Activated CD8-positive, alpha-beta T cell treated with anti-CD3 and anti-CD28 coated beads for 36 hours (primary cell): ENCODE data around the gene EXOSC2. TPM values are rescaled to one million over a fixed set of nuclear protein-coding genes. Genes with fewer than 3 reads are reported as not detected.

ENCODE experiments used
- ATAC-seq: fragments of 200-7000 bp; cut with Tn5 transposase; one replicate; pipeline ENCODE4 v1.10.0; 2021; ENCODE audit warnings: mild to moderate bottlenecking, moderate library complexity
- CTCF ChIA-PET: fragments of 350-600 bp; sonication (Branson Sonifier 250); formaldehyde crosslinking; loops from one replicate; lab custom pipeline; 2021; ENCODE audit warnings: antibody characterized with exemption; lab: Charles Lee
- POLR2A ChIA-PET: fragments of 350-600 bp; sonication (Branson Sonifier 250); formaldehyde crosslinking; loops from one replicate; lab custom pipeline; 2021; ENCODE audit warnings: antibody characterized with exemption; lab: Charles Lee
- DNase-seq: peaks from one replicate; pipeline ENCODE4 v3.0.0-alpha.2; 2020
- H3K27ac Mint-ChIP-seq: one replicate; pipeline ENCODE4 v1.8.0; 2021; ENCODE audit warnings: mild to moderate bottlenecking, mixed read lengths
- H3K27me3 Mint-ChIP-seq: one replicate; pipeline ENCODE4 v1.8.0; 2021; ENCODE audit warnings: mixed read lengths
- H3K36me3 Mint-ChIP-seq: one replicate; pipeline ENCODE4 v1.8.0; 2021; ENCODE audit warnings: low read depth, mixed read lengths
- H3K4me1 Mint-ChIP-seq: one replicate; pipeline ENCODE4 v1.8.0; 2021; ENCODE audit warnings: low read depth, mixed read lengths
- H3K4me3 Mint-ChIP-seq: one replicate; pipeline ENCODE4 v1.8.0; 2021; ENCODE audit warnings: mild to moderate bottlenecking, moderate library complexity, mixed read lengths
- H3K9me3 Mint-ChIP-seq: one replicate; pipeline ENCODE4 v1.8.0; 2021; ENCODE audit warnings: mixed read lengths
- CTCF ChIP-seq: fragments of 200-600 bp; IDR thresholded peaks from one replicate; pipeline ENCODE4 v1.8.0; 2022; ENCODE audit warnings: antibody characterized with exemption, mild to moderate bottlenecking
- intact Hi-C: fragments of 100-400 bp; cut with micrococcal nuclease; formaldehyde crosslinking; loops from one replicate; pipeline ENCODE4 v1.10.0; 2022
- total RNA-seq, 2 experiments: library from RNA; stranded (reverse); gene quantifications; one replicate each; pipeline ENCODE4 v1.2.3, GENCODE V29; 2021

The EXOSC2 gene
- total RNA-seq, 2 experiments from 2014 or later = 82.1 to 82.5 TPM

DNA sequence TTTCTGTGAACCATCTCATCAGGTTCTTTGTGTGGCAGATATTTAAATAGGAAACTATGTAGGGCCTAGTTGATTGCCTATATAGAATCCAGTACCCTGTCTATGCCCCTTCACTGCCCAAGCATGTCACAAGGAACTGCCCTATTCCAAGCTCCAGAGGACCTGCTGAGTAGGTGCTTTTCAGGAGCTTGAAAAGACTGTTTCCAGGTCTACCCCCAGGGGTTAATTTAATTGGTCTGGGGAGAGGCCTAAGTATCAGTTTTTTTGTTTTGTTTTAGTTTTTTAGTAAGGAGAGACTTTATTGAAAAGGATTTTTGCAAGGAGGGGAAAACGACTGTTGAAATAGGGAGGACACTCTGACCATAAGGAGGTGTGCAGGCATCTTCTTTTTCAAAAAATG is 43.3 kb downstream of the EXOSC2 start:
- ChIA-PET CTCF (no interaction called here), POLR2A (no interaction called here)
- TF ChIP-seq CTCF = no peak
- DNase-seq (no peak), ATAC-seq (no peak)
- peaks cover 2% of the 10 kb centered on the region for H3K36me3 Mint-ChIP-seq
- intact Hi-C loops = no loop called here
- H3K4me3 Mint-ChIP-seq = no peak overlapping the region
- no peaks in the 10 kb centered on the region for H3K27me3 Mint-ChIP-seq
- H3K4me1 Mint-ChIP-seq = peaks cover 5% of the 10 kb centered on the region
- no peak overlapping the region for H3K27ac Mint-ChIP-seq
- H3K9me3 Mint-ChIP-seq = no peaks in the 10 kb centered on the region

DNA sequence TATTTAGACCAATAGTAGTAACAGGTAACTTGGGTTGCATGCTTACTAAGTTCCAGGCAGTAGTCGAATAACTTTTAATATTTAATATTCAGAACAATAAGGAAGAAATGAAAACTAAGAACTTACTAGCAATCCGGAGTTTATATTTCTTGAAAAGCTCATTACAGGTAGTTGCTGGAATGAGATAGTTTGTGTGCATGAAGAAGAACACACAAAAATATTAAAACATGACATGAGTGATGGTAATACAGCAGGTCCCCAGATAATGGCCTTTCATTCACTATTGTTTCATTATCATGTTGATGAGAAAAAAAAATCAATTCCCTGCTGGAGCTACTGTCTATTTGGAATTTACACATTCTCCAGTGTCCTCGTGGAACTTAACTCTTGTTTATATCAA is 44.7 kb downstream of the EXOSC2 start:
- no peaks in the 10 kb centered on the region for H3K9me3 Mint-ChIP-seq

DNA sequence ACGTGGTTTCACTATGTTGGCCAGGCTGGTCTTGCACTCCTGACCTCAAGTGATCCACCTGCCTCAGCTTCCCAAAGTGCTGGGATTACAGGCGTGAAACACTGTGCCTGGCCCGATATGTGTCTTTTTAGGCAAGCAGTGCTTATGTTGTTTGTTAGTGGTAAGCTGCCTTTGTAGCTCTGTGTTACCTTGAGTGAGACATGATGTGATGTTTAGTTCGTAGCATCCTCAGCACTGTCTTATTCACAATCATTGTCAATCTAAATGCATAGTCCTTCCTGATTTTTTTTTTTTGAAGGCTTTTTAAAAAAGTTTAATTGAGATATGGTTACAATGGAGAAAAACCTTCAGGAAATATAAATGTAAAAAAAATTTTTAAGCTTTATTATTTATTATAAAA is 45.5 kb downstream of the EXOSC2 start:
- Mint-ChIP-seq H3K27me3 (no peaks in the 10 kb centered on the region), H3K9me3 (no peaks in the 10 kb centered on the region), H3K27ac (no peak overlapping the region), H3K36me3 (peaks cover 2% of the 10 kb centered on the region), H3K4me1 (peaks cover 13% of the 10 kb centered on the region), H3K4me3 (no peak overlapping the region)
- ChIA-PET CTCF (no interaction called here), POLR2A (no interaction called here)
- no peak for TF ChIP-seq CTCF
- no peak for ATAC-seq
- intact Hi-C loops = no loop called here
- no peak for DNase-seq

More for the DNA sequence above, 44.7 kb downstream of the EXOSC2 start:
- no peak overlapping the region for H3K27ac Mint-ChIP-seq
- no peak overlapping the region for H3K4me3 Mint-ChIP-seq
- intact Hi-C loops = no loop called here
- peaks cover 10% of the 10 kb centered on the region for H3K4me1 Mint-ChIP-seq
- POLR2A ChIA-PET = no interaction called here
- CTCF ChIA-PET = no interaction called here
- ATAC-seq (no peak), DNase-seq (no peak)
- H3K36me3 Mint-ChIP-seq = peaks cover 2% of the 10 kb centered on the region
- no peak for TF ChIP-seq CTCF
- H3K27me3 Mint-ChIP-seq = no peaks in the 10 kb centered on the region

DNA sequence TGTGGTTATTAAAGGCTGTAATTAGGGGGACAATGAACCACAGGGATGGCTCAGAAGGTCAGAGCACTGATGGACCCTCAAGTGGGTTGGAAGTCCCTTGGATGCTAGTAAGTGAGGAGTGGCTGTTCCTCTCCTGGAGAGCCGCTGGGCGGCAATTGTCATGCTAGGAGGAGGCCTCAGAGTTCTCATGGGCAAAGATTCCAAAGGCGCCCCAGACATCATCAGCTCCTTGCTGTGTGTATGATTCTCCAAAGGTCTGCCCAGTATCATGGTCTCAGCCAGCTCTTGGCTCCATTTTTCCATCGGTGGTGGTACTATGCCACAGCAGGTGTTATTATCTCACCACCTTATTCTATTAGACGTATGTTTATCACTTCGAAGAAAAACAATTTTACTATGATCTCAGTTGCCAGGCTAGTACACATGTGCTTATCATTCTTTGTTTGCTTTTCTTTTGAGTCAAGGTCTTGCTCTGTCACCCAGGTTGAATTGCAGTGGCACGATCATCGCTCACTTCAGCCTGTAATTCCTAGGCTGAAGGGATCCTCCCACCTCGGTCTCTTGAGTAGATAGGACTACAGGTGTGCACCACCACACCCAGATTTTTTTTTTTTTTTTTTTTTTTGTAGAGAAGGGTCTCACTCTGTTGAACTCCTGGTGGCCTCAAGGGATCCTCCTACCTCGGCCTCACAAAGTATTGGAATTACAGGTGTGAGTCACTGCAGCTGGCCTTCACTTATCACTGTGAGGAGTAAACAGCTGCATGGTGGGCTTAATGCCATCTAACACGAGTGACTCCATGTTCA is 46.8 kb downstream of the EXOSC2 start:
- CTCF ChIA-PET = interaction anchor here (0.7 kb wide), 1 partner anchor 9 kb away, joined by 3 read pairs; no protein-coding TSS in a partner anchor

More for the DNA sequence above, 46.8 kb downstream of the EXOSC2 start:
- TF ChIP-seq CTCF = no peak
- H3K27me3 Mint-ChIP-seq = no peaks in the 10 kb centered on the region
- H3K4me3 Mint-ChIP-seq = no peak overlapping the region
- no peak overlapping the region for H3K27ac Mint-ChIP-seq
- POLR2A ChIA-PET = no interaction called here
- peaks cover 2% of the 10 kb centered on the region for H3K36me3 Mint-ChIP-seq
- H3K4me1 Mint-ChIP-seq = peaks cover 17% of the 10 kb centered on the region
- ATAC-seq (no peak), DNase-seq (no peak)
- intact Hi-C loops = no loop called here
- no peaks in the 10 kb centered on the region for H3K9me3 Mint-ChIP-seq
